ENCODE results near the gene SERF2.
"Not testable (repeated sequence)": the region's sequence is repeated elsewhere in the genome, so short reads cannot be mapped to it uniquely, and the experiment has no call there.

SERF2 gene

GRCh38 chr15:43800286-43801141, 8.4 kb downstream of the SERF2 start, which contains the start of gene HYPK:
HYPK (plus strand) TSS chr15:43800599; CDS start chr15:43800623, 24 bp downstream.
- H3K27ac Mint-ChIP-seq: peak within 1 kb of the TSS; percentile 98
- H3K27me3 Mint-ChIP-seq: no peaks in the 10 kb centered on the region
- H3K36me3 Mint-ChIP-seq: peaks cover 49 to 65% of the 10 kb centered on the region in 2 donors
- H3K4me1 Mint-ChIP-seq: peaks cover 29 to 47% of the 10 kb centered on the region in 2 donors
- ATAC-seq (replicated peaks) (peak; percentile 97 to 99), DNase-seq (peak; percentile 86)
- H3K4me3 Mint-ChIP-seq: peak within 1 kb of the TSS; percentile 94 to 97
- H3K9me3 Mint-ChIP-seq: peaks cover 0 to 1% of the 10 kb centered on the region in 2 donors

DNA sequence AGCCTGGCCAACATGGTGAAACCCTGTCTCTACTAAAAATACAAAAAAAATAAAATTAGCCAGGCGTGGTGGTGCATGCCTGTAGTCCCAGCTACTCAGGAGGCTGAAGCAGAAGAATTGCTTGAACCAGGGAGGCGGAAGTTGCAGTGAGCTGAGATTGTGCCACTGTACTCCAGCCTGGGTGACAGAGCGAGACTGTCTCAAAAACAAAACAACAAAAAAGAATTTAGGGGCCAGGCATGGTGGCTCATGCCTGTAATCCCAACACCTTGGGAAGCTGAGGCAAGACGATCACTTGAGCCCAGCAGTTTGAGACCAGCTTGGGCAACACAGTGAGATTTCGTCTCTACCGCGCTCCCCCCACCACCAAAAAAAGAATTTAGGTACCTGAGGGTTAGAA, 10.6 kb downstream of the SERF2 start:
- Mint-ChIP-seq H3K36me3 (peaks cover 54 to 67% of the 10 kb centered on the region in 2 donors), H3K4me1 (peaks cover 25 to 40% of the 10 kb centered on the region in 2 donors)
- not testable (repeated sequence) for DNase-seq; ATAC-seq (replicated peaks); H3K9me3 Mint-ChIP-seq; H3K27me3 Mint-ChIP-seq; H3K4me3 Mint-ChIP-seq; H3K27ac Mint-ChIP-seq

DNA sequence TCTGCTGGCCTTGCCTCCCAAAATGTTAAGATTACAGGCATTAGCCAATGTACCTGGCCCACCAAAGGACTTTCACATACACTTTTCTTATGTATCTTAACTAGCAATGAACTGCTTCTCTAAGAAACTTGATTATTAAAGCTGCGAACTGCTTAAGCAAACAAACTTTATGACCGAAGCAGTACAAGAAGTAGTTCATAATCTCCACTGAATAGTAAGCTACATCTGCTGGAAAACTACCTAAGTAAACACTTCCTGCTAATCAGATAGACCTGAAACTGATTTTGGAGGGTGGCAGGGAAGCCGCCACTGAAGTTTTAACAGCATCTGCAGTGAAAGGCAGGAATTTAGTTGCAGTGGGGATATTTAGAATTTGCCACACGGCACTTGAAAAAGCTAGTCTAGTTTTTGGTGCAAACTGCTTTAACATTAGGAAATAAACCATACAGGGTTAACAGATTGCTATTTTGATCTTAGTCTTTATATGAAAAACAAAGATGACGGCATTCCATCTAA, 16.4 kb downstream of the SERF2 start:
- no peaks in the 10 kb centered on the region for H3K9me3 Mint-ChIP-seq
- no peaks in the 10 kb centered on the region for H3K27me3 Mint-ChIP-seq
- H3K36me3 Mint-ChIP-seq: peaks cover 36 to 47% of the 10 kb centered on the region in 2 donors
- no peak overlapping the region for H3K27ac Mint-ChIP-seq
- peaks cover 13 to 23% of the 10 kb centered on the region in 2 donors for H3K4me1 Mint-ChIP-seq
- ATAC-seq (replicated peaks) (no peak), DNase-seq (no peak)
- no peak overlapping the region for H3K4me3 Mint-ChIP-seq

- peaks cover 38 to 49% of the 10 kb centered on the region in 2 donors for H3K36me3 Mint-ChIP-seq
- H3K4me3 Mint-ChIP-seq: peak overlapping the region in 1 of 2 donors; percentile 21
- ATAC-seq (replicated peaks) (peak; percentile 97 to 98), DNase-seq (no peak)
- H3K9me3 Mint-ChIP-seq: no peaks in the 10 kb centered on the region
- H3K27me3 Mint-ChIP-seq: no peaks in the 10 kb centered on the region
- H3K27ac Mint-ChIP-seq: peak overlapping the region; percentile 84
- peaks cover 13 to 23% of the 10 kb centered on the region in 2 donors for H3K4me1 Mint-ChIP-seq
Measured at GRCh38 chr15:43808960-43809678, 17.0 kb downstream of the SERF2 start.

DNA sequence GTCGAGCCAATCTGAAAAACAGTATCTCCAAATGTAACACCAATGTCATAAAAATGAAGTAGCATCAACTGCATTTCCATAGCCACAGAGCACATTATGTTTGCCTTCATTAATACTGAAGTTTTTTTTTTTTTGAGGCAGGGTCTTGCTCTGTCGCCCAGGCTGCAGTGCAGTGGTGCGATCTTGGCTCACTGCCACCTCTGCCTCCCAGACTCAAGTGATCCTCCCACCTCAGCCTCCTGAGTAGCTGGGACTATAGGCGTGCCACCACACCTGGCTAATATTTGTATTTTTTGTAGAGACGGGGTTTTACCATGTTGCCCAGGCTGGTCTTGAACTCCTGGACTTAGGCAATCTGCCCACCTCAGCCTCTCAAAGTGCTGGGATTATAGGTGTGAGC, 22.9 kb downstream of the SERF2 start:
- not testable (repeated sequence) for H3K4me3 Mint-ChIP-seq; H3K9me3 Mint-ChIP-seq; H3K27ac Mint-ChIP-seq; H3K4me1 Mint-ChIP-seq; ATAC-seq (replicated peaks); H3K27me3 Mint-ChIP-seq; DNase-seq
- H3K36me3 Mint-ChIP-seq: peaks cover 33 to 40% of the 10 kb centered on the region in 2 donors

GRCh38 chr15:43821505-43821904, 29.4 kb downstream of the SERF2 start:
- H3K4me3 Mint-ChIP-seq: peak overlapping the region in 1 of 2 donors; percentile 21
- no peaks in the 10 kb centered on the region for H3K27me3 Mint-ChIP-seq
- no peak for DNase-seq
- H3K36me3 Mint-ChIP-seq: peaks cover 19 to 31% of the 10 kb centered on the region in 2 donors
- no peak overlapping the region for H3K27ac Mint-ChIP-seq
- no peaks in the 10 kb centered on the region for H3K9me3 Mint-ChIP-seq
- no peak for ATAC-seq (replicated peaks)
- peaks cover 11 to 27% of the 10 kb centered on the region in 2 donors for H3K4me1 Mint-ChIP-seq

- Mint-ChIP-seq H3K4me3 (peak within 1 kb of the TSS; percentile 90 to 98), H3K4me1 (peaks cover 23 to 56% of the 10 kb centered on the region in 2 donors), H3K36me3 (peaks cover 21 to 31% of the 10 kb centered on the region in 2 donors), H3K27me3 (no peaks in the 10 kb centered on the region), H3K9me3 (no peaks in the 10 kb centered on the region), H3K27ac (peak within 1 kb of the TSS; percentile 98)
- ATAC-seq (replicated peaks) (peak; percentile 90 to 91), DNase-seq (peak; percentile 87)
Measured at GRCh38 chr15:43824302-43825246, 32.5 kb downstream of the SERF2 start, which contains the start of gene MFAP1. MFAP1 (minus strand) TSS chr15:43824690; CDS start chr15:43824569, 121 bp downstream.

GRCh38 chr15:43825305-43825704, 33.2 kb downstream of the SERF2 start:
- H3K4me1 Mint-ChIP-seq: peaks cover 25 to 64% of the 10 kb centered on the region in 2 donors
- peaks cover 21 to 34% of the 10 kb centered on the region in 2 donors for H3K36me3 Mint-ChIP-seq
- not testable (repeated sequence) for H3K9me3 Mint-ChIP-seq; H3K4me3 Mint-ChIP-seq; H3K27ac Mint-ChIP-seq; H3K27me3 Mint-ChIP-seq; DNase-seq; ATAC-seq (replicated peaks)

- peaks cover 24 to 33% of the 10 kb centered on the region in 2 donors for H3K36me3 Mint-ChIP-seq
- peak overlapping the region; percentile 29 to 96 for H3K4me3 Mint-ChIP-seq
- no peaks in the 10 kb centered on the region for H3K9me3 Mint-ChIP-seq
- peak overlapping the region; percentile 93 for H3K27ac Mint-ChIP-seq
- no peaks in the 10 kb centered on the region for H3K27me3 Mint-ChIP-seq
- DNase-seq: no peak
- ATAC-seq (replicated peaks): no peak
- H3K4me1 Mint-ChIP-seq: peaks cover 25 to 68% of the 10 kb centered on the region in 2 donors
Measured at GRCh38 chr15:43826029-43826507, 33.9 kb downstream of the SERF2 start.

DNA sequence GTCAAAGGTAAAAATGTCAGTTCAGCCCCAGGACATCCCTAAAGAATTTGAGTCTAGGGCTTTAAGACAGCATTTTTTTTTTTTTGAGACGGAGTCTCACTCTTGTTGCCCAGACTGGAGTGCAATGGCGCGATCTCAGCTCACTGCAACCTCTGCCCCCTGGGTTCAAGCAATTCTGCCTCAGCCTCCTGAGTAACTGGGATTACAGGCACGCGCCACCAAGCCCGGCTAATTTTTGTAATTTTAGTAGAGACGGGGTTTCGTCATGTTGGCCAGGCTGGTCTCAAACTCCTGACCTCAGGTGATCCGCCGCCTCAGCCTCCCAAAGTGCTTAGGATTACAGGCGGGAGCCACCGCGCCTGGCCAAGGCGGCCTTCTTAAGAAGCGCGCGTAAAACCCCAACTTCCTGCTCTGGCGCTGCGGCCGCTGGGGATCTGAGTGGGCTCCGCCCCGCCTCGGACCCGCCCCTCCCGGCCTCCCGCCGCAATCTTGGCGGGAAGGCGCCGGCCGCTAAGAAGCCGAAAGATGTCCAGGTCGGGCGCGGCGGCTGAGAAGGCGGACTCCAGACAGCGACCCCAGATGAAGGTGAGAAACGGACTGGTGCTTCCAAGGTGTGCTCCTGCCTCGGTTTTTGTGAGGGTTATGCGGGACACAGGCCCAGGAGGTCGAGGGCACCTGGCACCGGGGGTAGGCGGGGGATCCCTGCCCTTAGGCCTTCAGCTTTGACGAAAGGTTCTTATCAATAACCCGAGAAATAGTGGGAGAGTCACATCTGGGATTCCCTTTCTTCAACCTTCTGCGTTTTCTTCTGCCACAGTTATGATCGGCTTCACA, 34.6 kb downstream of the SERF2 start, which contains the start of gene WDR76:
Gene WDR76 (plus strand): TSS at position 495 of the 834 bp plus-strand sequence. CDS start 31 bp downstream, at position 526.
- no peaks in the 10 kb centered on the region for H3K9me3 Mint-ChIP-seq
- ATAC-seq (replicated peaks) (peak; percentile 78 to 83), DNase-seq (peak; percentile 76)
- H3K4me1 Mint-ChIP-seq: peaks cover 22 to 67% of the 10 kb centered on the region in 2 donors
- H3K27me3 Mint-ChIP-seq: no peaks in the 10 kb centered on the region
- peak within 1 kb of the TSS; percentile 90 to 96 for H3K4me3 Mint-ChIP-seq
- H3K36me3 Mint-ChIP-seq: peaks cover 23 to 32% of the 10 kb centered on the region in 2 donors
- peak within 1 kb of the TSS; percentile 93 for H3K27ac Mint-ChIP-seq

DNA sequence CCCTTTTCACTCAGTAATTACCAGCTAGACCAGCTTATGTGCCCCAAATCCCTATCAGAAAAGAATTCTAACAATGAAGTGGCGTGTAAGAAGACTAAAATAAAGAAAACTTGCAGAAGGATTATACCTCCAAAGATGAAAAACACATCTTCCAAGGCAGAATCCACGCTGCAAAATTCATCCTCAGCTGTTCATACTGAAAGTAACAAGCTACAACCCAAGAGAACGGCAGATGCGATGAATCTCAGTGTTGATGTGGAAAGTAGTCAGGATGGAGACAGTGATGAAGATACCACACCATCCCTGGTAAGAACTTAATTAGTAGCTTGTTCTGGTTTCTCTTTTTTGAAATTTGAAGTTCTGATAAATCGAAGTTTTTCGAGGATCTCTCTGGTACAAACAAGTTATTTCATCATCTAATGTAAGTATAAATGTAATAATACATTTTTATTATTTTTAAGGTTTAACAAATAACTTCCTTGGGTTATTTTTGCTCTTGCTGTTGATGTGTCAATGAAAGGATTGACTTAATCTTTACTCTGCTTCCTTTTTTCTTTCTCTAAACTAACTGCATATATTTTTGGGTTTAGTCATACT, 36.0 kb downstream of the SERF2 start:
- H3K27me3 Mint-ChIP-seq: no peaks in the 10 kb centered on the region
- H3K9me3 Mint-ChIP-seq: no peaks in the 10 kb centered on the region
- no peak overlapping the region for H3K27ac Mint-ChIP-seq
- peaks cover 23 to 63% of the 10 kb centered on the region in 2 donors for H3K4me1 Mint-ChIP-seq
- peak overlapping the region; percentile 90 to 96 for H3K4me3 Mint-ChIP-seq
- peaks cover 26 to 36% of the 10 kb centered on the region in 2 donors for H3K36me3 Mint-ChIP-seq
- ATAC-seq (replicated peaks): no peak
- DNase-seq: no peak

DNA sequence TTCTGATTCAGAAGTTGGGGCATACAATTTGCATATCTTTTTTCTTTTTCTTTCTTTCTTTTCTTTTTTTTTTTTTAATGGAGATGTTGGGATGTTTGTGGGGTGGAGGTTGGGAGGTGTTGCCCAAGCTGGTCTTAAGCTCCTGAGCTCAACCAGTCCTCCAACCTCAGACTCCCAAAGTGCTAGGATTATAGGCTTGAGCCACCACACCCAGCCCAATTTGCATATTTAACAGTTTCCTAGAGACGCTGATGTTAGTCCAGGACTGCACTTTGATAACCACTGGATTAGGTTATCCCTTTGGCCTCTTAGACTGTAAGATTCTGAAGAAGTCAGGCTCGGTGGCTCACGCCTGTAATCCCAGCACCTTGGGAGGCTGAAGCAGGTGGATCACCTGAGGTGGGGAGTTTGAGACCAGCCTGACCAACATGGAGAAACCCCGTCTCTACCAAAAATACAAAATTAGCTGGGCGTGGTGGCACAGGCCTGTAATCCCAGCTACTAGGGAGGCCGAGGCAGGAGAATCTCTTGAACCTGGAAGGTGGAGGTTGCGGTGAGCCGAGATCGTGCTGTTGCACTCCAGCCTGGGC, 37.9 kb downstream of the SERF2 start:
- not testable (repeated sequence) for ATAC-seq (replicated peaks); H3K27ac Mint-ChIP-seq; DNase-seq; H3K27me3 Mint-ChIP-seq; H3K9me3 Mint-ChIP-seq; H3K4me3 Mint-ChIP-seq
- H3K36me3 Mint-ChIP-seq: peaks cover 30 to 39% of the 10 kb centered on the region in 2 donors
- H3K4me1 Mint-ChIP-seq: peaks cover 18 to 52% of the 10 kb centered on the region in 2 donors
